ENCODE measurements around the gene MED12. TPM values are rescaled to one million over a fixed set of nuclear protein-coding genes. Genes with fewer than 3 reads are reported as not detected.

The MED12 gene
- total RNA-seq, 1 donor from 2014 or later = 48.5 TPM

GRCh38 chrX:71182871-71183270 is 64.5 kb downstream of the MED12 start:
- no peak for TF ChIP-seq CTCF (IDR thresholded peaks at IDR 0.05)
- H3K36me3 ChIP-seq = no peaks in the 10 kb centered on the region
- peak overlapping the region; percentile 53 for H3K4me3 ChIP-seq
- H3K27me3 ChIP-seq = no peaks in the 10 kb centered on the region
- peak overlapping the region; percentile 87 for H3K27ac ChIP-seq
- H3K9me3 ChIP-seq = no peaks in the 10 kb centered on the region
- peaks cover 5% of the 10 kb centered on the region for H3K4me1 ChIP-seq
- DNase-seq (no peak), ATAC-seq (no peak)
- intact Hi-C loops (cut with DNase I) = no loop called here

DNA sequence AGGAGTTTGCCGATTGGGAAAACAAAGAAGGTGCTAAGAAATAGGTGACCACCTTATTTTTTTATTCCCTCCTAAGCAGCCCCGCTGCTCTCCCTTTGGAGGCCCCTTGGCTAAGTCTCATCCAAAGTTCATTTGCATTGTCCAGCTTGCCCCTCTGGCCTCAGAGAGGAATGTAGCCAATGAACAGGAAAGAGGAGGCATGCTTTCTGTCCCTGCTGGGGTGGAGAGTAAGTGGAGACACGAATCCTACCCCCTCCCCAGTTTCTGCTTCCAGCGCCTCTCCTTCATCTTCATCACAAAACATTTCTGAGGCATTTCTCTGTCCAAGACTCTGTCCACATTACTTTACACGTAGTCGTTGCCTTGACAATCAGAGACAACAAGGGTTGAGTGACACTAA is 64.9 kb downstream of the MED12 start:
- TF ChIP-seq CTCF (IDR thresholded peaks at IDR 0.05) = no peak
- ATAC-seq (no peak), DNase-seq (no peak)
- H3K36me3 ChIP-seq = no peaks in the 10 kb centered on the region
- peak overlapping the region; percentile 87 for H3K27ac ChIP-seq
- intact Hi-C loops (cut with DNase I) = no loop called here
- no peak overlapping the region for H3K4me3 ChIP-seq
- H3K27me3 ChIP-seq = no peaks in the 10 kb centered on the region
- peaks cover 5% of the 10 kb centered on the region for H3K4me1 ChIP-seq
- H3K9me3 ChIP-seq = no peaks in the 10 kb centered on the region

DNA sequence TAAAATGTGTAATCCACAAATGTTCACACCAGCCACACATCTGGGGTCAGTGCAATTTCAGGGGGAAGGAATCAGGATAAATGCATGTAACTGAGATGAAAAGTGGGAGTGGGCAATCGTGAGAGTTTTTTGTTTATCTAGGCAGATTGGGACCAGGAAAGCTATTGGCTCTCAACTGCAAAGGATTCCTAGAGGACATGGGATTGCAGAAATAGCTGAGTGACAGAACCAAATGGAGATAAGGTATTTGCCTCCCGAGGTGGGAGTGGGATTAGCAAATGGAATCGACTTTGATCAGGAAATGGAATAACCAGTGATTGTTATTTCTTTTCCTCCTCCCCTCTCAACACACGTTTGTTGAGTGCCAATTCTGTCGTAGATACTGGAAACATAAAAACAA is 65.7 kb downstream of the MED12 start:
- DNase-seq = no peak
- no peak for TF ChIP-seq CTCF (IDR thresholded peaks at IDR 0.05)
- Histone ChIP-seq H3K27ac (no peak overlapping the region), H3K4me3 (no peak overlapping the region), H3K27me3 (no peaks in the 10 kb centered on the region), H3K9me3 (no peaks in the 10 kb centered on the region), H3K36me3 (no peaks in the 10 kb centered on the region), H3K4me1 (peaks cover 5% of the 10 kb centered on the region)
- intact Hi-C loops (cut with DNase I) = no loop called here
- no peak for ATAC-seq

- no peaks in the 10 kb centered on the region for H3K9me3 ChIP-seq
- peaks cover 5% of the 10 kb centered on the region for H3K4me1 ChIP-seq
- no peak overlapping the region for H3K4me3 ChIP-seq
- H3K27ac ChIP-seq = no peak overlapping the region
- H3K27me3 ChIP-seq = no peaks in the 10 kb centered on the region
- ATAC-seq (peak; percentile 13), DNase-seq (no peak)
- no peak for TF ChIP-seq CTCF (IDR thresholded peaks at IDR 0.05)
- no peaks in the 10 kb centered on the region for H3K36me3 ChIP-seq
- intact Hi-C loops (cut with DNase I) = no loop called here
Measured at GRCh38 chrX:71184803-71185495, 66.6 kb downstream of the MED12 start.

- Histone ChIP-seq H3K4me3 (no peak overlapping the region), H3K9me3 (no peaks in the 10 kb centered on the region), H3K36me3 (no peaks in the 10 kb centered on the region), H3K4me1 (no peaks in the 10 kb centered on the region), H3K27me3 (no peaks in the 10 kb centered on the region), H3K27ac (no peak overlapping the region)
- ATAC-seq (no peak), DNase-seq (no peak)
- TF ChIP-seq CTCF (IDR thresholded peaks at IDR 0.05) = no peak
- intact Hi-C loops (cut with DNase I) = no loop called here
Measured at GRCh38 chrX:71191248-71191647, 72.9 kb downstream of the MED12 start.

Other genes with a start within 250 kb of the MED12 start
- not detected for gene TEX11, start 209.9 kb upstream of the MED12 start, total RNA-seq
- gene SLC7A3, start 187.5 kb upstream of the MED12 start, total RNA-seq = not detected
- gene SNX12, start 50.3 kb upstream of the MED12 start, total RNA-seq = 53.6 TPM
- gene FOXO4, start 22.7 kb upstream of the MED12 start, total RNA-seq = 31.6 TPM
- not detected for gene CXorf65, start 11.9 kb upstream of the MED12 start, total RNA-seq
- gene IL2RG, start 7.0 kb upstream of the MED12 start, total RNA-seq = 20.8 TPM
- gene NLGN3, start 26.2 kb downstream of the MED12 start, total RNA-seq = 0.69 TPM
- 5.4 TPM for gene GJB1, start 104.6 kb downstream of the MED12 start, total RNA-seq
- 24.9 TPM for gene ZMYM3, start 135.5 kb downstream of the MED12 start, total RNA-seq
- 208 TPM for gene NONO, start 165.0 kb downstream of the MED12 start, total RNA-seq
- 0.38 TPM for gene ITGB1BP2, start 183.2 kb downstream of the MED12 start, total RNA-seq
- 35.0 TPM for gene TAF1, start 247.8 kb downstream of the MED12 start, total RNA-seq